Islet precursor cell (in vitro differentiated cells): ENCODE measurements around the gene NISCH.

Source experiments
- DNase-seq: peaks from one replicate; pipeline ENCODE4 v3.0.0-alpha.2; 2018

NISCH gene

DNA sequence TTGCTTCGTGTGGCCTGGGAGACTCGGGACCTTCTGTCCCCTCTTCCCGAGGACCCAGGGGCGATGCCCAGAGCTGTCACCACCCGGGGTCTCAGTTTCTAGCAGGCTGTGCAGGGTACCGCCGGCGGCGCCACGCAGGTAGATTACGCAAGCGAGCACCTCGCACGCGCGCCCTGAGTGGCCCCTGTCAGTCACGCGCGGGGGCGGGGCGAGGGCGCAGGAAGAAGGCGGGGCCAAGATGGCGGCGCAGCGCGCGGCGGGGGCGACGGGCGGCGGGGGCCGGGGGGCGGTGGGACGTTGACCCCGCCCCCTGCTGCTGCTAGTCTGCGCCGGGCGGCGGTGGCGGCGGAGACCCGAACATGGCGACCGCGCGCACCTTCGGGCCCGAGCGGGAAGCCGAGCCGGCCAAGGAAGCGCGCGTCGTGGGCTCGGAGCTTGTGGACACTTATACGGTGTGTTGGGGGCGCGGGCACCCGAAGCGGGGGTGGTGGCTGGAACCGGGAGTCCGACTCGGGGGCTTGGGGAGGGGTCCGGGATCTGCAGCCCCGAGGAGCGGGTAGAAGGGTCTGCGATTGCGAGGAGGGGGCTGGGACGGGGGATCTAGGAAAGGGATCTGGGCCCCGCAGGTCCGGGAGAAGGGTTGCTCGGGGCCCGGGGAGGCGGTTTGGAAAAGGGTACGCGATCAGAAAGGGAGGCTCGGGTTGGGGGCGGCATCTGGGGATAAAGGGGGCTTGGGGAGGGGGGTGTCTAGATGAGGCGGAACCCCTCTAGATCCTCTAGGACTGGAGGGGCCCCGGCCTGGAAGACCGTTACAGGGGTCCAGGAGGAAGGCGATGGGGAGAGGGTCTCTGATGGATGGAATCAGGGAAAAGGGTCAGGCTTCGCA, at the start of gene NISCH:
Gene NISCH, plus strand, starts transcription at position 322 of the 886 bp plus-strand sequence. Its CDS starts 38 bp downstream, at position 360.
- DNase-seq: peak; percentile 93

DNA sequence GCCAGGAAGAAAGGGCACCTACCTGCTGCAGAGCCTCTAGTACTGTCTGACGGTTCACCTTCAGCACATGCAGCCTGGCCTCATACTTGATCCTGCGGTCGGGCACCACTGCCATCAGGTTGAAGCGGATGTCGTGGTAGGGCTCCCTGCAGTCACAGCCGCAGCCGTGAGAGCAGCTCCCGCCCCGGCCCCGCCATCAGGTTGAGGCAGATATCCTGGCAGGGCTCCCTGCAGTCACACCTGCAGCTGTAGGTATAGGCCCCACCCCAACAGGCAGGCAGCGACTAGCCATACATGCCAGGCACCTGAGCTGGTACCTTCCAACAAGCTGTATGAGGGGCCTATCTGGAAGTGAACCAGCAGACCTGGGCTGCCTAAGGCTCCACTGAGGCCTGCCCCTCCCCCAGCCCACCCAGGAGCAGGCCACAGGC, 49.2 kb upstream of the NISCH start:
- no peak for DNase-seq

DNA sequence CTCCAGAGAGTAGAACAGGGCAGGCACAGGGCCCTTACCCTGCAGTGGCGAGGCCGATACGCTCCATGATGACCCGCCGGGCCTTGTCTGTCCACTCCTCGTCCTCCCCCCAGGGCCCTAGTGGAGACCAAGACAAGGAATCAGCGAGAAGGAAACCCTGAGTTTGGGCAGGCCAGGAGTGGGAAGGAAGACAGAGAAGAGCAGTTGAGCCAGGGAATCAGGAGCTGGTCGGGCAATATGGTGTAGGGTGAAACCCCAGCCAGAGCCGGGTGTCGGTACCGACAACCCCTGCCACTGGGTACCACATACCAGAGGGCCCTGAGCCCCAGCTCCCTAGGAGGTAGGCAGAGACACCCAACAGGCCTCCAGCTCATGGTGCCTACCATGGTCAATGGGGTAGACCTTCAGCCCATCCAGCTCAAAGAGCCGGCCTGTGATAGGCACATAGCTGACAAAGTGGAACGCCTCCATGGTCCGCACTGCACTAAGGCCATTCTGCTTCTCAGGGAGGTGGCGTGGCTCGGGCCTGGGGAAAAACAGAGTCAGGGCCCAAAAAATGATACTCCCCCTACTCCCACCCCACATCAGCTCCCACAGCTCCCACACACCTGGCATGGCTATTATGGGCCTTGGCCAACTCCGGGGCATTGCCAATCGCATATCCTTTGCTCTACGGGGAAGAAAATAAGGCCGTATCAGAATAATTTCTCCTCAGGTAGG, 48.5 kb upstream of the NISCH start:
- DNase-seq: no peak

DNA sequence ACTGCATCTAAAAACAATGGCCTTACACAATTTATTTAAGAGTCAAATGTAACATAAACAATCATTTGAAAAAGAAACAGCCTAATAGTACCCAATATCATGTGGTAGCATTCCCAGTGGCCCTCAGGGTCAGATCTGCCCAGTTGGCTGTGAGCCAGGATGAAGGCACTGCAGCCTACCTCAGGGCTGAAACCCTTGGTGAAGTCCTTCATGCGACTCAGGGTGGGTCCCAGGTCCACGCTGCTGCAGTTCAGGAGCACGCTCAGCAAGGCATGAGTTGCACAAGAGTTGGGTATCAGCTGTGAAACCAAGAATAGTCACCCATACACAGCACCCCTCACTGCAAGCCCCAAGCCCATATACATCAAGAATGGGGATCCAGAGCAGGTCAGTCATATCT, 47.6 kb upstream of the NISCH start:
- DNase-seq: no peak

GRCh38 chr3:52408466-52408865, 46.9 kb upstream of the NISCH start:
- DNase-seq: no peak

DNA sequence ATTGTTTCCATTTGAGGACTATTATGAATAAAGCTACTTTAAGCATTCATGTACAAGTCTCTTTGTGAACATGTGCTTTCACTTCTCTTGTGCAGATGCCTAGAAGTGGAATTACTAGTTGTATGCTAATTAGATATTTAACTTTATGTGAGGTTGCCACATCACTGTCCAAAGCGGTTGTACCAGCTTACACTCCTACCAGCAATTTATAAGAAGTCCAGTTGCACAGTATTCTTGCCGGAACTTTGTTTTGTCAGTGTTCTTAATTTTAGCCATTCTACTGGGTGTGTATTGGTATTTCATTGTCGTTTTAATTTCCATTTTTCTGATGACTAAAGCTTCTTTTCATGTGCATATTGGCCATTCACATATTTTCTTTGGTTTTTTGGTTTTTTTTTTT, 39.6 kb upstream of the NISCH start:
- DNase-seq: no peak

- DNase-seq: no peak
Observed at GRCh38 chr3:52420388-52420787, 35.0 kb upstream of the NISCH start.

DNA sequence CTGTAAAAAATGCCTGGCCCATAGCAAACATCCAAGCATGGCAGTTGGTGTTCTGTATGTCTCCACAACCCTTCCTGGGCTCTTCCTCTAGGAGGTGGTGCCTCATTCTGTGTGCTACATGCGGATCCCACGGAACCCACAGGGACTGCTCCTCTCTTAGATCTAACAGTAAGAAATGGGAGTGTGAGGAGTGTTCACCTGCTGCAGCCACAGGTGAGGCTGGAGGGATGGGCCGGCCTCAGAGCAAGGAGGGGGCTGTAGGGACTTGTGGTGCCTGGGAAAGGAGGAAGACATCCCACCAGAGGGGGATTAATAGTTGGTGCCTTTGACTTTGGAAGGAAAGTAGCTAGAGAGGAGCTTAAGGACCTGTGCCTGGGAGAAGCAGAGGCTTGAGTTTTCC, 32.7 kb upstream of the NISCH start:
- no peak for DNase-seq

- no peak for DNase-seq
Observed at GRCh38 chr3:52423173-52423572, 32.2 kb upstream of the NISCH start.

DNA sequence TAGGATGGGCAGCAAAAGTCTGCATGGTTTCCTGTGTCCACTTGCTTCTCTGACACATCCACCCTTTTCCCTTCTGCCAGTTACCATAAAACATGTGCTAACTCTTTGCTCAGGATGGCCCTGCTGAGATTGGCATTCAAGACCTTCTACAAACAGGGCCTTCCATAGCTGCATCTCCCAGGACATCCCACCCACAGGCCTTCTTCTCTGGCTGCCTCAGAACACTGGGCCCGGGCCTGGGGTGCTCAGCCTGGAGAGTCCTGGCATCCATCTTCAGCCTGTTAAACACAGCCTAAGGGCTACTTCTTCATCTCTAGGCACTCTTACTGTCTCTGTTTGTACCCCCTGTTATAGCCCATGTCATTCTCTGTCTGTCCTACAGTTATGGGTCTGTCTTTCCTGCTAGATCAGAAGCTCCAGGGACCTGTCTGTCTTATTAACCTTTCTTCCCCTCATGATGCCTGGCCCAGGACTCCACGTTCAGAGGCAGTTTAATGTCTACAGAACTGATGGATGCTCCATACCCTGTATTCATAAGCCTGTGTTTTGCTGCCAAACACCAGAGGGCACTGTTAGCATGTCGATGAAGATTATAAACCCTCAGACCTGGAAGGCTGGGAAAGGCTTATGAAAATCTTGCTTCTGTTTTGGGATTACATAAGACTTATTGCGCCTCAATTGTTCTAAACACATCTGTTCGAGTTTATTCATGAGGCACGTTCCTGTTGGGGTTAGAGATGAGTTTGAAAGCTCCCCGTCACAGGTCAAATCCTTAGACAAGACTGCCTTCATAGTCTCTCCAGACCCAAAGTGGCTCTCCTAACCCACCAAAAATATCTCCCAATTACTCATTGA, 27.0 kb upstream of the NISCH start:
- DNase-seq: no peak

- DNase-seq: peak; percentile 41
Observed at GRCh38 chr3:52429031-52429430, 26.4 kb upstream of the NISCH start.

- DNase-seq: peak; percentile 82
Observed at GRCh38 chr3:52429779-52430415, 25.5 kb upstream of the NISCH start.

- DNase-seq: no peak
Observed at GRCh38 chr3:52430416-52430810, 25.0 kb upstream of the NISCH start.

- DNase-seq: no peak
Observed at GRCh38 chr3:52431459-52432223, 23.8 kb upstream of the NISCH start.

DNA sequence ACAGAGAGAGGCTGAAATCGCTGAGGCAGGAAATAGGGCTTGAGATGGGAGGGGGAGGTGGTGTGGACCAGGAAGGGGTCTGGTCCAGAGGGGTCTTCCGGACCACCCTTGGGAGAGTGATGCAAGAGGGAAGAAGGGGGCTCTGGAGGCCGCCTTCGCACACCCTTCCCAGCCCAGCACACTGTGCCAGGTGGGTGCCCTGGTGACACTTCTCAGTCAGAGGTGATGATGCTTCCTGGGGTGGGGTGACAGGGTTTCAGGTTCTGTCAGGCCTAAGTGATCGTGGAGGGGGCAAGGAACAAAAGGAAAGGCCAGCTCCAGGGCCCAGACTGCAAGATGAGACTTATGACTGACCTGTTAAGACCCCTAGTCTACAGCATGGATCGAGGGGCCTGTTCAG, 23.2 kb upstream of the NISCH start:
- DNase-seq: peak; percentile 30

GRCh38 chr3:52432691-52433141, 22.7 kb upstream of the NISCH start:
- peak; percentile 41 for DNase-seq

- DNase-seq: peak; percentile 48
Observed at GRCh38 chr3:52433328-52433995, 21.9 kb upstream of the NISCH start.

GRCh38 chr3:52433996-52434479, 21.4 kb upstream of the NISCH start:
- peak; percentile 29 for DNase-seq

DNA sequence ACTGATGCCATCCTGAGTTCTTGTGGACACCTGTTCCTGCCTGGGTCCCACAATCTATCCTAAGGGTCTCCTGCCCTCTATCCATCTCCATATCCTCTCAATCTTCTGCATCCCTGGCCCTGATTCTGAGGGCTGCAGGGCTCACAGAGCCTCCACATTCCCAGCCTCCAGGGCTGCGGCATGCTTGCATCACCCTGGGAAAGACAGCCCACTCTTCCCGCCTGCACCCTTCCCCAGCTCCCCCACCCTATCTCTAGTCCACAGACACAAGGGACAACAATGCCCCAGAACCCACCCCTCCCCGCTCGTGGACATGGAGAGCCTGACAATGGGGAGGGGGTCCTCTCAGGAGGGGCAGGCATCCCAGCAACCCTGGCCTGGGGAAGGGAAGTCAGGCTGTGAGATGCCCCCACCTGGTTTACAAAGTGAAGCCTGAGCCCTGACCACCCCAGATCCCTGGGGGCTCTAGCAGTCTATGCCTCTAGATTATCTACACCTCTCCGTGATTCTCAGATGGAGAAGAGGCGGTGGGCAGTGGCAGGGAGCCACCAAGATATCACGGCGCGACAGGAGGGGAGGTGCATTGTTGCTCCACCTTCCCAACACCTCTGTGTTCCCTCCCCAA, 20.8 kb upstream of the NISCH start:
- DNase-seq: peak; percentile 50
